ENCODE data around the gene WDR47. TPM values are rescaled to one million over a fixed set of nuclear protein-coding genes. Genes with fewer than 3 reads are reported as not detected.

Gene WDR47
- total RNA-seq, 1 experiment from 2014 or later, result 6.6 TPM

DNA sequence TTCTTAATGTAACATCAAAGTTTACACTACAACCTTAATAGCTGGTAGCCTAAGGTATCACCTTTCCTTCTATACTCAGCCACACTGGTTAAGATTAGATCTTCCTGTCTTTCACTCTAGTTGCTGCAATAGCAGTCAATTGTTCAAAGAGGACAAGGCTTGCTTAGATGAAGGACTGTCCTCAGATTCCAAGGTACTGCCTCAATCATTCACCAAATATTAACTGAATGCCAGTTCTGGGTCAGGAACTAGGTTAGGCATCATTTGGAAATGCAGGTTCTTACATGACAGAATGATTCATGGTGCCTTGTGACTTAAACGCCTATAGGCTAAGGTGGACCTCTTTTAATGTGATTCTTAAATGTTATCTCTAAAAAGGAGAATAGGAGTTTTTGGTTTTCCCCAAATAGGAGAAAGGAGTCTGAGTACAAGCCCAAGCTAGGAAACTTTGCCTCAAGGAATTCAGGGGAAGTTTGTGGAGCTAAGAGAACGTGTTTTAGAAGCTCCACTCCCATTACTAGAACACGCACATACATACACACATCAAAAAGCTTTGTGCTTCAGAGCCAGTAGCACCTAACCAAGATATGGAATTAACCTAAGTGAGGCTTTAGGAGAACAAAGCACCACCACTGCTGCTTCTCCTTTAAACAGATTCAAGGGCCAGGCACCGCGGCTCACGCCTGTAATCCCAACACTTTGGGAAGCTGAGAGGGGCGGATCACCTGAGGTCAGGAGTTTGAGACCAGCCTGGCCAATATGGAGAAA is 8.5 kb upstream of the WDR47 start:
- no peak overlapping the region for H2BK12ac ChIP-seq (ENCODE audit: insufficient read length, low read depth, low read length)
- H3K27ac ChIP-seq (ENCODE audit: insufficient read length, low read depth, low read length), result no peak overlapping the region
- TF ChIP-seq, protein P1, sequence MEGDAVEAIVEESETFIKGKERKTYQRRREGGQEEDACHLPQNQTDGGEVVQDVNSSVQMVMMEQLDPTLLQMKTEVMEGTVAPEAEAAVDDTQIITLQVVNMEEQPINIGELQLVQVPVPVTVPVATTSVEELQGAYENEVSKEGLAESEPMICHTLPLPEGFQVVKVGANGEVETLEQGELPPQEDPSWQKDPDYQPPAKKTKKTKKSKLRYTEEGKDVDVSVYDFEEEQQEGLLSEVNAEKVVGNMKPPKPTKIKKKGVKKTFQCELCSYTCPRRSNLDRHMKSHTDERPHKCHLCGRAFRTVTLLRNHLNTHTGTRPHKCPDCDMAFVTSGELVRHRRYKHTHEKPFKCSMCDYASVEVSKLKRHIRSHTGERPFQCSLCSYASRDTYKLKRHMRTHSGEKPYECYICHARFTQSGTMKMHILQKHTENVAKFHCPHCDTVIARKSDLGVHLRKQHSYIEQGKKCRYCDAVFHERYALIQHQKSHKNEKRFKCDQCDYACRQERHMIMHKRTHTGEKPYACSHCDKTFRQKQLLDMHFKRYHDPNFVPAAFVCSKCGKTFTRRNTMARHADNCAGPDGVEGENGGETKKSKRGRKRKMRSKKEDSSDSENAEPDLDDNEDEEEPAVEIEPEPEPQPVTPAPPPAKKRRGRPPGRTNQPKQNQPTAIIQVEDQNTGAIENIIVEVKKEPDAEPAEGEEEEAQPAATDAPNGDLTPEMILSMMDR (conservative IDR thresholded peaks at IDR 0.05), result no peak
- no peak overlapping the region for H2BK20ac ChIP-seq (ENCODE audit: low read depth, low read length, poor library complexity, severe bottlenecking)
- no peak overlapping the region for H4K5ac ChIP-seq (ENCODE audit: insufficient read length, low read depth, low read length)
- H3K27me3 ChIP-seq (ENCODE audit: insufficient read depth, low read length), result no peaks in the 10 kb centered on the region
- no peak overlapping the region for H3K18ac ChIP-seq (ENCODE audit: insufficient read length, low read depth, low read length)
- no peak overlapping the region for H3T11ph ChIP-seq (ENCODE audit: low read length)
- H2BK120ac ChIP-seq (ENCODE audit: low read depth, low read length, poor library complexity, severe bottlenecking), result no peak overlapping the region
- Mint-ChIP-seq H3K9me3 (peaks cover 4 to 5% of the 10 kb centered on the region in 2 experiments; a peak in 4 of 5 replicates), H3K27me3 (ENCODE audit: low read depth) (0 out of 2 replicates have a peak, but pooled peaks cover 1% of the 10 kb centered on the region), H3K36me3 (ENCODE audit: insufficient read depth in 1 of 3, low read depth in 3 of 3) (no peaks in the 10 kb centered on the region), H3K27ac (no peak overlapping the region), H3K4me3 (no peak overlapping the region), H3K4me1 (no peaks in the 10 kb centered on the region)
- no peaks in the 10 kb centered on the region for H3K4me1 ChIP-seq (ENCODE audit: insufficient read depth, low read length)
- no peaks in the 10 kb centered on the region for H3K79me2 ChIP-seq (ENCODE audit: insufficient read depth, low read length)
- no peak overlapping the region for H2AK5ac ChIP-seq (ENCODE audit: insufficient read length, low read length)
- H4K91ac ChIP-seq (ENCODE audit: insufficient read length, low read depth, low read length), result no peak overlapping the region
- no peaks in the 10 kb centered on the region for H3K9me3 ChIP-seq (ENCODE audit: control insufficient read depth, low read depth, low read length)
- H4K8ac ChIP-seq (replicated peaks; ENCODE audit: insufficient read length, low read depth, low read length), result no peak overlapping the region
- WGBS (ENCODE audit: extremely low coverage, insufficient read length, low lambda C conversion rate), result no CpG with 5 or more reads among the region's 7 CpGs
- no peak overlapping the region for H3K56ac ChIP-seq (ENCODE audit: insufficient read length, low read depth, low read length)
- no peak overlapping the region for H2BK15ac ChIP-seq (ENCODE audit: low read depth, low read length)
- H3K9ac ChIP-seq (ENCODE audit: extremely low read depth, insufficient read length, low read length), result no peak overlapping the region
- no peak overlapping the region for H3K4me2 ChIP-seq (ENCODE audit: insufficient read depth, insufficient read length, low read length)
- no peaks in the 10 kb centered on the region for H4K20me1 ChIP-seq (ENCODE audit: control insufficient read depth, insufficient read depth, insufficient read length)
- no peaks in the 10 kb centered on the region for H3K79me1 ChIP-seq (ENCODE audit: insufficient read depth, low read depth, low read length, poor library complexity, severe bottlenecking)
- no peak overlapping the region for H3K4ac ChIP-seq (ENCODE audit: low read depth, low read length)
- DNase-seq, result no peak
- H3K14ac ChIP-seq (ENCODE audit: insufficient read depth, low read length), result no peak overlapping the region
- H2AFZ ChIP-seq (ENCODE audit: low read length), result no peak overlapping the region
- H3K23me2 ChIP-seq (ENCODE audit: insufficient read length, low read depth, low read length, poor library complexity, severe bottlenecking), result no peaks in the 10 kb centered on the region
- no peak overlapping the region for H2BK5ac ChIP-seq (ENCODE audit: insufficient read length, low read length)
- H3K23ac ChIP-seq (ENCODE audit: insufficient read length, low read depth, low read length), result no peak overlapping the region
